ENCODE measurements around the gene COTL1.

COTL1 gene

GRCh38 chr16:84600343-84601229 is 17.3 kb downstream of the COTL1 start:
- peak in 1 of 10 donors; percentile 56 for DNase-seq
- intact Hi-C loops (cut with DNase I), result no loop called here

GRCh38 chr16:84599521-84600202 is 18.2 kb downstream of the COTL1 start:
- DNase-seq, result peak in 8 of 10 donors; percentile 41 to 89 (median 50)
- intact Hi-C loops (cut with DNase I), result no loop called here

DNA sequence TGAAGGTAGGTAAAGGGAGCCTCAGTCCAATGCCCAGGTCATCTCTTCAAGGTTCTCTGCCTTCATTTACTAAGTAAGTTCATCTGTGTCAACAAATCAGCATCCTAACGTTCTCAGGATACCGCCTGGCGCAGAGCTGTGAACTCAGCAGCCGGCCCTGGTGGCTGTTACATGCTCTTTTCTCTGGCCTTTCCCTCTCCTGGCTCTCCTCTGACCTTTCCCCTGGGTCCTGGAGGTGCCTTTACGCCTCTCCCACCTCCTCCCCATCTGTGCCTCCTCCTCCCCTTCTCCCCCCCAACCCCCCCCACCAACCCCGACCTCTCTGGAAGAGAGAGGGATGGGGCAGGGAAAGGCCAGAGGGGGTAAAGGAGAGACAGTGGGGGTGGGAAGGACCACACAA is 19.5 kb downstream of the COTL1 start:
- peak in 1 of 10 donors; percentile 37 for DNase-seq
- intact Hi-C loops (cut with DNase I), result no loop called here

DNA sequence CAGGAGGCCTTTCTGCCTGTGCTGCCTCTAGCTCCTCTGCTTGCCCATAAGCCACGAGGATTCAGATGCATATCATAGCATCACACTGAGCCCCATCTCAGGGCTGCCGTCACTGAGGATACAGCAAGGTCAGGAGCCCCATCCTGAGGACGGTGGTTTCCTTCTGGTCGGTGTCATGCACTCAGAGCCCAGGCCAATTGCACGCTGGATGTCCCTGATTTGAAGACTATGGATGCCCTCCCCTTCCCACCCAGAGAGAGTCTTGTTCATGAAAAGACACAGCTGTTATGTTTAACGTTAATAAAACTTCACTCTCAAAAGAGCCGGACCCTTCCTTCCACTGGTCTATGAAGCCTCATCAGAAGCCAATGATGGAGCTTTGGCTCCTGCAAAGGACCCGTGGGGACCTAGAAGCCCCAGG is 19.9 kb downstream of the COTL1 start:
- intact Hi-C loops (cut with DNase I), result no loop called here
- peak in 1 of 10 donors; percentile 71 for DNase-seq

GRCh38 chr16:84597528-84597896 is 20.4 kb downstream of the COTL1 start:
- intact Hi-C loops (cut with DNase I), result no loop called here
- peak in 1 of 10 donors; percentile 70 for DNase-seq

- intact Hi-C loops (cut with DNase I), result no loop called here
- peak in 1 of 10 donors; percentile 61 for DNase-seq
Observed at GRCh38 chr16:84596801-84597527, 20.9 kb downstream of the COTL1 start.

GRCh38 chr16:84596161-84596560 is 21.7 kb downstream of the COTL1 start:
- intact Hi-C loops (cut with DNase I), result no loop called here
- no peak for DNase-seq

- peak in 1 of 10 donors; percentile 62 for DNase-seq
- intact Hi-C loops (cut with DNase I), result no loop called here
Observed at GRCh38 chr16:84595052-84595481, 22.8 kb downstream of the COTL1 start.

GRCh38 chr16:84594725-84595038 is 23.2 kb downstream of the COTL1 start:
- intact Hi-C loops (cut with DNase I), result no loop called here
- no peak for DNase-seq

DNA sequence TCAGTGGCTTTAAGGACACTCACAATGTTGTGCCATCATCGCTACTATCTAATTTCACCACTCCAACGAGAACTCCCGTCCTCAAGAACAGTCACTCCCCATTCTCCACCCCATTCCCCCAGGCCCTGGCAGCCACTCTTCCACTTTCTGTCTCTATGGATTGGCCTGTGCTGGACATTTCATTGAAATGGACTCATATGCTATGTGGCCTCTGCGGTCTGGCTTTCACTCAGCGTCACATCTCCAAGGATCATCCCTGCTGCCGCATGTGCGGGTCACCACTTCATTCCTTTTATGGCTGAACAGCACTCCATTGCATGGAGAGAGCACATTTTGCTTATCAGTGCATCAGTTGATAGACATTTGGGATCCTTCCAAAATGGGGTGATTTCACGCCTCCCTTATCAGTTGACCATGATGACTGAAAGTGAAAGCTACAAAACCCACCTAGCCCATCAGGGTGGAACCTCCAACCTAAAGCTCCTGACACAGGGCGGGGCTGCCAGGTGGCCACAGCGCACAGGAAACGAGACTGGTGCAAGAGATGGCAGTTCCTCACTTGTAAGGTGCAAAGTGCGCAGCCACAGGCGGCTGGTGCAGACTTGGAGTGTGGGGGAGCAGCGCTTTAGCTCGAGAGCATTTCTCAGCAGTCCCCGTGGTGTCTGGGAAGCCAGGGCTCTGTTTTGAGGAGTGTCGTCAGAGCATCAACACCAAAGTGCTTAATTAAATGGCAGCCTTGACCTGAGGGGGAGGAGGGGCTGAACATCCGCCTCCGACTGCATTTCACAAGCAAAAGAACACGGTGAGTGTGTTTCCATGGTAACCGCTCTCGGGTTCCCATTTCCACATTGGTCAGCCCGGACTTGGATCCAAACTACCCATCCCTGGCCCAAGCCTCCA is 23.8 kb downstream of the COTL1 start:
- peak in 6 of 10 donors; percentile 44 to 92 (median 74) for DNase-seq

DNA sequence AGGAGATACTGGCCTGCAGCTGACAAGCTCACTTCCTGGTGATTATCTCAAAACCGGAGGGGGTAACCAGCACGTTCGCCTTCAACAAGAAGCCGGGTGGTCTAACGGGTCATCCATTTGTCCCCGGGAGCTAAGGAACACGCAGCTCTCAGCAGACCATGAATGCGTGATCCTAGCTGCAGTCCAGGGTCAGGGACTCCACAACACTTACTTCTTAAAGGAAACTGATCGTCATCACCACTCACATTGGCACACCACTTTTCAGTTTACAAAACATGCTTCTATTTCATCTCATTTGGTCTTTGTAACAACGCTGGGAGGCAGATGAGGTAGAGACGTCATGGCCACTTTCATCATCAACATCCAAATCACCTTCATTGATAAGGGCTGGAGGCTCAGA is 25.2 kb downstream of the COTL1 start:
- DNase-seq, result peak in 1 of 10 donors; percentile 43
- intact Hi-C loops (cut with DNase I), result no loop called here

More for the DNA sequence above, 23.8 kb downstream of the COTL1 start:
- intact Hi-C loops (cut with DNase I), result no loop called here

DNA sequence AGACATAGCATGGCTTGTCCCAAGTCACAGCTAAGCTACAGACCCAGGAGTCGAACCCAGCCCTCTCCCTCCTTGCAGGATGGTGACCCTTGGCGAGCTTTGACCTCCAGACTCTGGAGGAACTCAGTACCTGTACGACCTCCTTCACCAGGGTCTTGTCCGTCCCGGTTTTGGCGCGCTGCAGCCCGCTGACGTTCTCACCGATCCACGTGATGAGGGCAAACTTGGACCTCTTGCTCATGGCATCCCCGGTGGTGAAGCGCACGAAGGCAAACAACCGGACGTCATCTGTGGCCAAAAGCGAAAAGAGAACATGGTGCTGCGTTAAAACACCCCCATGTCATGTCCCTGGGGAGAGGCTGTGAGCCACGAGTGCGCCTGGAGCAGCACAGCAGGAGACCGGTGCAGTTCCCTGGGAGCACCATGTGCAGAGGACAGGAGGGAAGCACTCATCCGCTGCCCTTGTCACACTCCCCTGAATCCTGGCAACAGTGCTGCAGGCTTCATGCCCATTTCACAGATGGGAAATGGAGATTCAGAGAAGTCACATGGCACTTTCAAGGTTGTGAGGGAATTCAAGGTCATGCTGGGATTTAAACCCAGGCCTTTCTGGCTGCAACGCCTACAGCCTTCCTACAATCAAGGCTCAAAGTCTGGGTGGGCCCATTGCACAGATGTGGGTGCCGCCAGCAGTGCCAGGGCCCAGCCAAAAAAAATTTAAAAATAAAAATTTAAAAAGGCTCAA is 27.7 kb downstream of the COTL1 start:
- DNase-seq, result peak in 1 of 10 donors; percentile 62
- intact Hi-C loops (cut with DNase I), result no loop called here

DNA sequence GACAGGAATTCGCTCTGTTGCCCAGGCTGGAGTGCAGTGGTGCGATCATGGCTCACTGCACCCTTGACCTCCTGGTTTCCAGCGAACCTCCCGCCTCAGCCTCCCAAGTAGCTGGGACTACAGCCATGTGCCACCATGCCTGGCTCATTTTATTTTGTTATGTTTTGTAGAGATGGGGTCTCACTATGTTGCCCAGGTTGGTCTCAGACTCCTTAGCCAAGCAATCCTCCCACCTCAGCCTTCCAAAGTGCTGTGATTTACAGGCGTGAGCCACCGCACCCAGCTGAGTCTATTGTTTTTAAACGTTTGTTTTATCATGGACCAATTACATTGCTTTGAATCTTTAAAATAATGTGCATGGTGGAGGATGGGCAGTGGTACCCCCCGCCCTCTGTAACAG is 28.9 kb downstream of the COTL1 start:
- intact Hi-C loops (cut with DNase I), result no loop called here
- DNase-seq, result peak in 1 of 10 donors; percentile 6

GRCh38 chr16:84585886-84586285 is 32.0 kb downstream of the COTL1 start:
- intact Hi-C loops (cut with DNase I), result no loop called here
- peak; percentile 39 to 95 (median 71) for DNase-seq

DNA sequence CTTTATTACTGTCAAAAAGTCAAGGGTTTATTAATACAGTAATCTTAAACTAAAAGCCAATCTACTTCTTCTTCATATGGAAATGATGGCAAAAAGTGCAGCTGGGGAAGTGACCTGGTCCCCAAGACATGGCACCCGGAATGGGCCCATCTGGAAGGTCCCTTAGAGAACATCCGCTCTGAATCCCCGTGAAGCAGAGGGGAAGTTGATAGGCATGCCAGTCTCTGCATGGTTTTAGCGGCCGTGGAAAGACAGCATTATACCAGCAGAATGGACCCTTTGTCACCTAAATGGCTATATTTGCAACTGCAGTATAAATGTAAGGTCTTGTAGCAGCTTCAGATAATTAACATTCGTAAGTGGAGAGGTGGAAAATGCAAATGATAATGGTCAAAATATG is 32.4 kb downstream of the COTL1 start:
- peak in 1 of 10 donors; percentile 47 for DNase-seq
- intact Hi-C loops (cut with DNase I), result no loop called here

DNA sequence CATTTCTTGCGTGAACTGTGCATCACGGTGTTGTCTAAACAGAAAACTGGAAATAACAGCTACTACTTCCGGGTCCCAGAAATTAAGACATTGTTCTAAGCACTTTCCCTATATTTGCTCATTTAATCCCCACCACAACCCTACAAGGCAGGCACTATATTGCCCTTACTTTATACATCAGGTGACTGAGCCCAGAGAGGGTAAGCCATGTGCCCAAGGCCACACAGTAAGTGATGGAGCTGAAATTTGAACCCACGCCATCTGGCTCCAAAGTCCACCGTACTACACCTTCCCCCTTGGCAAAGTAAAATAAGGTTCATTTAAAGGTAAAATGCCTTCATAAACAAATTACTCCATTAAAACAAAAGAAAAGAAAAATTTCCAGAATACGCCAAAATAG is 33.2 kb downstream of the COTL1 start:
- DNase-seq, result peak in 1 of 10 donors; percentile 12
- intact Hi-C loops (cut with DNase I), result no loop called here

- DNase-seq, result peak; percentile 41 to 95 (median 65)
- intact Hi-C loops (cut with DNase I), result no loop called here
Observed at GRCh38 chr16:84583995-84584394, 33.9 kb downstream of the COTL1 start.

DNA sequence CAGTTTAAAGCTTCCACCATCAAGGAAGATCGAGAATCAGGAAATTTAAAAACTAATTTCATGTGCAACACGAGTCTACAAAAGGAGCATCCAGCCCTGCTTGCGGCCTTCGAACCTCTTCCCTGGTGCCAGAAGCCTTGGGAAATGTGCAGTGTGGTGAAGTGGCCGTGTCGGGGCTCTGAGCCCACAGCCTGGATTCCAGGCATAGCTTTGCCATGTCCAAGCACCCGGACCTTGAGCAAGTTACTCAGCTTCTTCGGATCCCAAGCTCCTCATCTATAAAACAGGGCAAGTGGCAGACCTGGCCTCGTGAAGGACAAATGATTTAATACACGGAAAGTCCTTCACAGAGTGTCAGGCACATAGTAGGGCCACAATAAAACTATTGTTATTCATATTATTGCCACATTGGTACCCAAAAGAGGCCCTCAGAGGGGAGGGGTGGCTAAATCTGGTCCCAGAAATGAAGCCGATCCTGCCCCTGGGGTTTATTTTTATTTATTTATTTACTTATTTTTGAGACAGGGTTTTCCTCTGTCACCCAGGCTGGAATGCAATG is 34.8 kb downstream of the COTL1 start:
- DNase-seq, result peak in 3 of 10 donors; percentile 2 to 59 (median 40)
- intact Hi-C loops (cut with DNase I), result no loop called here

DNA sequence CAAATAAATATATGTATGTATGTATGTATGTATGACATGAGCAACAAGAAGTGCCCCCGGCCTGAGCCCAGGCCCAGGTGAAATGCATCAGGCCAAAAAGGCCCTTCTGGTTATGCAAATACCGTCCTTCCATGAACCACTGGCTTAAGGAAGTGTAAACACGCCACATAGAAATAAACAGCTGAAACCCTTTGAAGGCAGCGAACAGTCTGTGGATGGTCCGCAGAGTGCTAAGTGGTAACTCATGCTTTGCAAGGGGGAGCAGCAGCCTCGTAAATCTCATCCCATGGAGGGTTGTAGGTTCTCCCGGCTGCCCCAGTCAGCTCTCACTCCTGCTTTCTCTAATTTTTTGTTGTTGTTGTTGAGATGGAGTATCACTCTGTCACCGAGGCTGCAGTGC is 36.7 kb downstream of the COTL1 start:
- DNase-seq, result no peak
- intact Hi-C loops (cut with DNase I), result no loop called here

Data from posterior cingulate gyrus (tissue), 11 donors.